ENCODE results near the gene RPP40. TPM values are rescaled to one million over a fixed set of nuclear protein-coding genes. Genes with fewer than 3 reads are reported as not detected.

Gene RPP40
- total and polyA plus RNA-seq, 2 of the 13 experiments (the other 11 are each of a cell fraction or from before 2014, with no cell fraction given): 18.0 to 41.2 TPM

DNA sequence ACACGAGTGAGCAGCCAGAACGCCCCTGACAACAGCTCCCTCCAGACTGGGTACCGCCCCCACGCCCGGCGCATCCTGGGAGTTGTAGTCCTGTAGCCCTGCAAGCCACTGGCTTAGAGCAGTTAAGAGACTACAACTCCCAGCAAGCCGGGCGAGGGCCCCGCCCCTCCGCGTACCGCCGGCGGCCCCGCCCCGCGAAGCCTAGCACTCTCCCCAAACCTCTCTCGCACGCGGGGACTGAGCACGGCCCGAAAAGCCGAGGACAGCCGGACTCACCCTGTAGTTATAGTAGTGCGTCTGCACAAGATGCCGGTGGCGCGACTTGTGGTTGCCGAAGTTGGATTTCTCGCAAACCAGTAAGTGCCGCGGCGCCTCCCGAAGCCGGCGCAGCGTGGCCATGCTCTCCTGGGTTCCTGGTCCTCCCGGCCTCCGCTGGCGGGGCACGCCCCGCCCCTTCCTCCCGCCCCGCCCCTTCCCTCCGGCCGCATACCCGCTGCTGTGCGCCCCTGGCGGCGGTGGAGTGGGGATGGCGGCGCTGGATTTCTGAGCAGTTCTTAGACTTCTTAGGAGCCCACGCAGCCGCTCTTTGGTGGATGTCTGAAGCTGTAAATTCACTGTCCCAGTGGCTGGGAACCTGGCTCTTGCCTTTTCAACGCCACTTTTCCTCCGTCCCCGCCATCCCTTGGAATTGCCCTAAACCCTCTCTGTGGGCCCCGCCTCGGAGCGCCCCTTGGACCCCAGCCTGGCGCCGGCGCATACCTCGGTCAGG, at the start of gene RPP40 (continued):
- TF ChIP-seq CTCF (CRISPR knock-in tag; IDR thresholded peaks at IDR 0.05) (peak; percentile 86), GPN1 (CRISPR knock-in tag; IDR thresholded peaks at IDR 0.05; ENCODE audit: borderline replicate concordance) (no peak), ZUFSP (CRISPR knock-in tag; IDR thresholded peaks at IDR 0.05; ENCODE audit: borderline replicate concordance) (no peak), DPF2 (CRISPR knock-in tag; IDR thresholded peaks at IDR 0.05; ENCODE audit: borderline replicate concordance, low read depth) (no peak; the same call in 1 of the 2 replicates), CSRNP2 (CRISPR knock-in tag; conservative IDR thresholded peaks at IDR 0.05; ENCODE audit: low read depth) (no peak), ZNF629 (CRISPR knock-in tag; conservative IDR thresholded peaks at IDR 0.05) (0 out of 2 replicates have a peak, but pooled peaks have one; percentile 9), ARID2 (CRISPR knock-in tag; IDR thresholded peaks at IDR 0.05; ENCODE audit: borderline replicate concordance) (no peak), SPEN (CRISPR knock-in tag; IDR thresholded peaks at IDR 0.05; ENCODE audit: low read depth) (peak; percentile 73), ZNF142 (CRISPR knock-in tag; IDR thresholded peaks at IDR 0.05) (peak; percentile 69; the same call in 1 of the 2 replicates), ZBTB1 (CRISPR knock-in tag; IDR thresholded peaks at IDR 0.05; ENCODE audit: borderline replicate concordance) (no peak), TBL1XR1 (IDR thresholded peaks at IDR 0.05; ENCODE audit: borderline replicate concordance, low read length, partially characterized antibody) (no peak)
- TF ChIP-seq, protein P1, sequence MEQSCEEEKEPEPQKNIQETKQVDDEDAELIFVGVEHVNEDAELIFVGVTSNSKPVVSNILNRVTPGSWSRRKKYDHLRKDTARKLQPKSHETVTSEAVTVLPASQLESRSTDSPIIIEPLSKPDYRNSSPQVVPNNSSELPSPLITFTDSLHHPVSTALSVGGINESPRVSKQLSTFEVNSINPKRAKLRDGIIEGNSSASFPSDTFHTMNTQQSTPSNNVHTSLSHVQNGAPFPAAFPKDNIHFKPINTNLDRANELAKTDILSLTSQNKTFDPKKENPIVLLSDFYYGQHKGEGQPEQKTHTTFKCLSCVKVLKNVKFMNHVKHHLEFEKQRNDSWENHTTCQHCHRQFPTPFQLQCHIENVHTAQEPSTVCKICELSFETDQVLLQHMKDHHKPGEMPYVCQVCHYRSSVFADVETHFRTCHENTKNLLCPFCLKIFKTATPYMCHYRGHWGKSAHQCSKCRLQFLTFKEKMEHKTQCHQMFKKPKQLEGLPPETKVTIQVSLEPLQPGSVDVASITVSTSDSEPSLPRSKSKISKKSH (CRISPR knock-in tag; IDR thresholded peaks at IDR 0.05; ENCODE audit: borderline replicate concordance): peak; percentile 94
